Endodermal cell (in vitro differentiated cells): Measurements from ENCODE around the gene GRIN2A. TPM values are rescaled to one million over a fixed set of nuclear protein-coding genes. Genes with fewer than 3 reads are reported as not detected.
A peak's percentile ranks its signal among the peaks of the same experiment; 100 is the strongest.

ENCODE experiments used
- DNase-seq: peaks from one replicate; pipeline ENCODE4 v3.0.0-alpha.2; 2017
- H3K27ac ChIP-seq: 2 replicates; pipeline ENCODE4 v1.5.1; 2013; ENCODE audit warnings: mild to moderate bottlenecking, low read depth, low read length, moderate library complexity
- H3K27me3 ChIP-seq: 2 replicates; pipeline ENCODE4 v1.6.1; 2013; ENCODE audit warnings: mild to moderate bottlenecking, low read length, moderate library complexity; ENCODE audit not compliant: insufficient read depth, control insufficient read depth, poor library complexity, severe bottlenecking
- H3K36me3 ChIP-seq: 2 replicates; pipeline ENCODE4 v1.7.0; 2013; ENCODE audit warnings: mild to moderate bottlenecking, low read length, moderate library complexity; ENCODE audit not compliant: control insufficient read depth, insufficient read depth
- H3K4me1 ChIP-seq: one replicate; pipeline ENCODE4 v1.7.0; 2013; ENCODE audit warnings: low read length; ENCODE audit not compliant: control insufficient read depth, insufficient read depth
- H3K4me3 ChIP-seq: 2 replicates; pipeline ENCODE4 v1.5.1; 2013; ENCODE audit warnings: mild to moderate bottlenecking, low read length, moderate library complexity
- H3K9ac ChIP-seq: 2 replicates; pipeline ENCODE4 v1.6.1; 2013; ENCODE audit warnings: mild to moderate bottlenecking, low read length, moderate library complexity; ENCODE audit not compliant: poor library complexity, severe bottlenecking; ENCODE audit errors: extremely low read depth
- H3K9me3 ChIP-seq: 2 replicates; pipeline ENCODE4 v1.6.1; 2013; ENCODE audit warnings: mild to moderate bottlenecking, low read length, moderate library complexity; ENCODE audit not compliant: control insufficient read depth
- H3K27ac Mint-ChIP-seq: 2 replicates; pipeline ENCODE4 v1.8.0; 2020; ENCODE audit warnings: mixed read lengths
- H3K27me3 Mint-ChIP-seq: 2 replicates; pipeline ENCODE4 v1.8.0; 2021; ENCODE audit warnings: mild to moderate bottlenecking, mixed read lengths; ENCODE audit not compliant: insufficient read depth
- H3K36me3 Mint-ChIP-seq: 2 replicates; pipeline ENCODE4 v1.8.0; 2020; ENCODE audit warnings: low read depth, mixed read lengths
- H3K4me1 Mint-ChIP-seq: 2 replicates; pipeline ENCODE4 v1.8.0; 2020; ENCODE audit warnings: mixed read lengths
- H3K4me3 Mint-ChIP-seq: 2 replicates; pipeline ENCODE4 v1.8.0; 2020; ENCODE audit warnings: mild to moderate bottlenecking, moderate library complexity, mixed read lengths
- H3K9me3 Mint-ChIP-seq: 2 replicates; pipeline ENCODE4 v1.8.0; 2020; ENCODE audit warnings: mild to moderate bottlenecking, mixed read lengths
- CTCF ChIP-seq: fragments of 200-600 bp; sonication (generic); conservative IDR thresholded peaks from 2 replicates; pipeline ENCODE4 v1.5.0; 2021; ENCODE audit warnings: antibody characterized with exemption, mild to moderate bottlenecking
- WGBS, 2 experiments: methylation state at CpG; one replicate each; pipeline versions ENCODE4 v1.1.5 to v1.1.7; 2013; ENCODE audit warnings: missing lambda C conversion rate in 2 of 2, mixed read lengths in 1 of 2; ENCODE audit not compliant: insufficient coverage in 1 of 2, insufficient read length in 1 of 2; 5-methylcytosine and 5-hydroxymethylcytosine counted together
- total RNA-seq, 2 donors: library from RNA; stranded (reverse); fragmentation: NEBNext Ultra II Directional in 1 of 2; extraction: Animal tissue kit (Norgen Biotek cat#: 25700) in 1 of 2; gene quantifications; 2 replicates in 1 of 2; 3 replicates in 1 of 2; pipeline ENCODE4 v1.2.1, GENCODE V29; 2021

The GRIN2A gene
- total RNA-seq, 2 donors from 2014 or later = 1.2 TPM

DNA sequence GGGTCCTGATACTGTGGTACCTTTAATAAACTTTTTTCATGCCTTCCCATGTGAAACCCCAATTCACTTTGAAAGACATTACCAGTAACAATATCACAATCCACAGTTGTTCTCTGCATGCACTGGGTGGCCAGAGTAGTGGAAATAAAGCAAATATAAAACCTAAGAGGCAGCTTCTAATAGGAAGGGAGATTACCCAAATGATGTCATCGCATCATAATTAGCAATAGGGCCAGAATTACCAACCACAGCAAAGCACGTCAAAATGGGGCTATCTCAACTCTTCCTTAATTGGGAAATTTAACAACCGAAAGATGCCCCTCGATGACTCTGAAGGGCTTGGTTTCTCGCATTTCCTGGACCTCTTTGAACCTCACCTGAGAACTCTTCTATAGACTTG, 224.8 kb downstream of the GRIN2A start:
- Histone ChIP-seq H3K4me3 (no peak overlapping the region), H3K9me3 (no peaks in the 10 kb centered on the region), H3K27ac (no peak overlapping the region), H3K9ac (no peak overlapping the region), H3K36me3 (no peaks in the 10 kb centered on the region), H3K27me3 (peaks cover 94% of the 10 kb centered on the region), H3K4me1 (no peaks in the 10 kb centered on the region)
- no peak overlapping the region for H3K27ac Mint-ChIP-seq
- 96% methylated on average over 5 of the region's 5 CpGs for WGBS, 2 experiments
- no peak overlapping the region for H3K4me3 Mint-ChIP-seq
- no peak for TF ChIP-seq CTCF
- no peaks in the 10 kb centered on the region for H3K36me3 Mint-ChIP-seq
- H3K9me3 Mint-ChIP-seq = peaks cover 4% of the 10 kb centered on the region
- H3K27me3 Mint-ChIP-seq = peaks cover 97% of the 10 kb centered on the region
- DNase-seq = no peak
- H3K4me1 Mint-ChIP-seq = peaks cover 10% of the 10 kb centered on the region

DNA sequence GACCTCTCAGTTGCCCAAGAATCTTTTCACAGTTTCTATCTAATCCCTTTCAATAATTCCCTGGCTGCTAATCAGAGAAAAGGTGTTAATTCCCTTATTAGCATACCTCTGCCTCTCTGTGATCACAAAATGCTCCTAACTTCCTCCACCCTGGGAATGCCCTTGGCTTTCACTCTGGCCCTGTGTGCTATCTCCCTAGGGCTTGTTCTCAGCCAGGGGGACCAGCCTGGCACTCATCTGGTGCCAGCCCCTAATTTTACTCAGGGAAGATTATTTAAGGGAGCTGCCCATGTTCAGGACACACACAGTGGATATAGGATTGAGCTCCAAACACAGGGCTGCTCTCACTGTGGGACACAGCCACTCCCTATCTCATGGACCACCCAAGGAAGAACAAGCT, 225.2 kb downstream of the GRIN2A start:
- Histone ChIP-seq H3K36me3 (no peaks in the 10 kb centered on the region), H3K4me3 (no peak overlapping the region), H3K27ac (no peak overlapping the region), H3K27me3 (peaks cover 99% of the 10 kb centered on the region), H3K4me1 (no peaks in the 10 kb centered on the region), H3K9me3 (no peaks in the 10 kb centered on the region), H3K9ac (no peak overlapping the region)
- Mint-ChIP-seq H3K27me3 (peaks cover 99% of the 10 kb centered on the region), H3K4me1 (peaks cover 10% of the 10 kb centered on the region), H3K9me3 (peaks cover 4% of the 10 kb centered on the region), H3K36me3 (no peaks in the 10 kb centered on the region), H3K27ac (no peak overlapping the region), H3K4me3 (no peak overlapping the region)
- DNase-seq = peak; percentile 62
- TF ChIP-seq CTCF = no peak

DNA sequence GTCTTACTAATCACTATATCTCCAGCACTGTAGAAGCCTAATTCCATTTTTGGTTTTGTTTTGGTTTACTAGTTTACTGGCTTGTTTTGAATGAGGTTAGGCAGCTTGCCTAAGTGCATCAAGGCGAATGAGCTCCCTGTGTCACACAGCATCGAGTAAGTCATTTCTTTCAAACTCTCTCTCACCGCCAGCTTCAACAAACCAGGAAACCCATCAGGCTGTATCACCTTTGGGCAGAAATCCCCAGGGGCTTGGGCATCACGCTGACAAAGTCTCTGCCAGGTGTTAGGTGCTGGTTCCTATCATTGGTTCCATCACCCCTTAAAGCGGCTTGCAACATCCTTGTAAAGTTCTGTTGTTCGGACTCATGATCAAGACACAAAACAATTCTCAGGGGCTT, 226.6 kb downstream of the GRIN2A start:
- Mint-ChIP-seq H3K27me3 (peaks cover 99% of the 10 kb centered on the region), H3K36me3 (no peaks in the 10 kb centered on the region), H3K27ac (no peak overlapping the region), H3K4me3 (no peak overlapping the region), H3K4me1 (peaks cover 10% of the 10 kb centered on the region), H3K9me3 (no peaks in the 10 kb centered on the region)
- H3K36me3 ChIP-seq = no peaks in the 10 kb centered on the region
- no peak for DNase-seq
- no peak overlapping the region for H3K4me3 ChIP-seq
- peaks cover 99% of the 10 kb centered on the region for H3K27me3 ChIP-seq
- no peak overlapping the region for H3K9ac ChIP-seq
- H3K27ac ChIP-seq = no peak overlapping the region
- no peak for TF ChIP-seq CTCF
- H3K4me1 ChIP-seq = no peaks in the 10 kb centered on the region
- no peaks in the 10 kb centered on the region for H3K9me3 ChIP-seq
- WGBS, 2 experiments = 89 to 92% methylated on average over 3 to 6 of the region's 6 CpGs
